ENCODE measurements around the gene RRP15.

RRP15 gene

DNA sequence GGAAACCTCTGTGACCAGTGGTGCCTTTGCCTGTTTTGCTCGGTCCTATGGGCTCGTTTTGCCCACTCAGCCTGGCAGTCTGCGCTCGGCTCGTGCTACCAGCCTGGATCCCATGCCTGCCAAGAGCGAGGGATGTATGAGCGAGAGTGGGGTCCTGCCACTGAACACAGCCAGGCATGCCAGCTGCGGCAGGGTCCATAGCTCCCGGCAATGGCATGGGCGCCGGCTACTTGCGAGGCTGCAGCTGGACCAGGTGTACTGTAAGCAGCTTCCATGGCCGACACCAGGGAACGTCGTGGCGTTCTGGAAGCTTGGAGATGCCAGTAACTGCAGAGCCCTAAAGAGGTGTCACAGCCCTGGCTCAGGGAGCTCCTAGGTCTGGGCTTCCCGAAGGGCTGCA, 37.7 kb downstream of the RRP15 start:
- TF ChIP-seq, protein P1, sequence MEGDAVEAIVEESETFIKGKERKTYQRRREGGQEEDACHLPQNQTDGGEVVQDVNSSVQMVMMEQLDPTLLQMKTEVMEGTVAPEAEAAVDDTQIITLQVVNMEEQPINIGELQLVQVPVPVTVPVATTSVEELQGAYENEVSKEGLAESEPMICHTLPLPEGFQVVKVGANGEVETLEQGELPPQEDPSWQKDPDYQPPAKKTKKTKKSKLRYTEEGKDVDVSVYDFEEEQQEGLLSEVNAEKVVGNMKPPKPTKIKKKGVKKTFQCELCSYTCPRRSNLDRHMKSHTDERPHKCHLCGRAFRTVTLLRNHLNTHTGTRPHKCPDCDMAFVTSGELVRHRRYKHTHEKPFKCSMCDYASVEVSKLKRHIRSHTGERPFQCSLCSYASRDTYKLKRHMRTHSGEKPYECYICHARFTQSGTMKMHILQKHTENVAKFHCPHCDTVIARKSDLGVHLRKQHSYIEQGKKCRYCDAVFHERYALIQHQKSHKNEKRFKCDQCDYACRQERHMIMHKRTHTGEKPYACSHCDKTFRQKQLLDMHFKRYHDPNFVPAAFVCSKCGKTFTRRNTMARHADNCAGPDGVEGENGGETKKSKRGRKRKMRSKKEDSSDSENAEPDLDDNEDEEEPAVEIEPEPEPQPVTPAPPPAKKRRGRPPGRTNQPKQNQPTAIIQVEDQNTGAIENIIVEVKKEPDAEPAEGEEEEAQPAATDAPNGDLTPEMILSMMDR (IDR thresholded peaks at IDR 0.05; ENCODE audit: extremely low read depth, missing control alignments), result no peak
- no peak for DNase-seq (ENCODE audit: low spot score)

DNA sequence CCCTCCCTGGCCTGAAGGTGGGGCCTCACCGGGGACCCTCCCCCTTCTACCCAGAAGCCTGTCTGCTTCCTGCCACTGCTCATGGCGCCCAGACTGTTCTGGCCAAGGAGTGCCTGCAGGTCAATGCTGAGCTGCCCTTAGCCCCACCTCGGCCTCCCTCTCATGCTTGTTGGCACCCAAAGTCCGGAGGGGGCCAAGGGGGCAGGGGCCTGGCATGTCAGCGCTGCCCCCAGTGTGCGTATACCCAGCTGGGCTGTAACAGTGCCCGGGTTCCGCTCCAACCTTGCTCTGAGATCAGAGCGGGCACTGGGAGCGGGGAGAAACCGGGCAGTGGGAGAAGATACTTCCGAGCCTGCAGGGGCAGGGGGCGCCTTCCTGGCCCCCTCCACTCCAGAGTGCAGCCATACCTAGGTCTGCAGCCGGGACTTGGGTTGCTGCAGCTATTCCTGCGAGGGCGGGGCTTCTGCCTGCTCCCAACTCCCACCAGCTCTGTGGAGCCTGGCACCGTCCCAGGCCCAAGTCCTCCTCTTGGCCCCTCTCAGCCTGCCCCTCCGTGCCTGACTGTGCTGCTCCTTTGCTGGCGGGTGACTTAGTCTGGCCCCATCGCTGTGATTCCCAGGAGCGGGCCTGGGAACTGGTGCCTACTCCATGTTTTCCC, 38.6 kb downstream of the RRP15 start:
- DNase-seq (ENCODE audit: low spot score), result no peak
- TF ChIP-seq, protein P1 (IDR thresholded peaks at IDR 0.05; ENCODE audit: extremely low read depth, missing control alignments), result no peak

GRCh38 chr1:218324226-218324580, 39.1 kb downstream of the RRP15 start:
- no peak for DNase-seq (ENCODE audit: low spot score)
- TF ChIP-seq, protein P1 (IDR thresholded peaks at IDR 0.05; ENCODE audit: extremely low read depth, missing control alignments), result no peak

GRCh38 chr1:218328769-218329168, 43.7 kb downstream of the RRP15 start:
- DNase-seq (ENCODE audit: low spot score), result no peak
- TF ChIP-seq, protein P1 (IDR thresholded peaks at IDR 0.05; ENCODE audit: extremely low read depth, missing control alignments), result no peak

DNA sequence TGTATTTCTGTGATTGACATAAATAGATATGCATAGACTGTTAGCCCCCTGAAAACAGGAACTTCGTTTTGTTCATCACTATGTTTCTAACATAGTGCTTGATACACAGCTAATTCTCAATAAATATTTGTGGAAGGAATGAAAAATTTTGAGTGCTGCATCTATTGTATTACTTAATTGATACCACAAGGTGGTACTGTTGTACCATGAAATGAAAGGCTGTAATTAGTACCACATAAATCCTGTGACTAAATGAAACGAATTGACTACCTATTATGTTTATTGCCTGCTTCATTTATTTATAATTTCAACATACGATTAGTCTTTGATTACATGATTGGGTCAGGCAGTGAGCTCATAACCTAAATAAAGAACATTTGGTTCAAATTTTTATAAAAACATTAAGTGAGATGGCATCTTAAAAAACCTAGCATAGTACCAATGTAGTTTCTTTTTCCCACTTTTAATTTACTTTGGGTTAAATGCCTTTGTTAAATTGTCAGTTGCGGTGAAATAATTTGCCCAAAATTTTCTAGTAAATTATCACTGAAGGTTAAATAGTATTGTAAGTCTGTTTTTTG, 45.0 kb downstream of the RRP15 start:
- DNase-seq (ENCODE audit: low spot score), result peak; percentile 54
- TF ChIP-seq, protein P1 (IDR thresholded peaks at IDR 0.05; ENCODE audit: extremely low read depth, missing control alignments), result peak; percentile 23

GRCh38 chr1:218332416-218332815, 47.3 kb downstream of the RRP15 start:
- DNase-seq (ENCODE audit: low spot score), result no peak

DNA sequence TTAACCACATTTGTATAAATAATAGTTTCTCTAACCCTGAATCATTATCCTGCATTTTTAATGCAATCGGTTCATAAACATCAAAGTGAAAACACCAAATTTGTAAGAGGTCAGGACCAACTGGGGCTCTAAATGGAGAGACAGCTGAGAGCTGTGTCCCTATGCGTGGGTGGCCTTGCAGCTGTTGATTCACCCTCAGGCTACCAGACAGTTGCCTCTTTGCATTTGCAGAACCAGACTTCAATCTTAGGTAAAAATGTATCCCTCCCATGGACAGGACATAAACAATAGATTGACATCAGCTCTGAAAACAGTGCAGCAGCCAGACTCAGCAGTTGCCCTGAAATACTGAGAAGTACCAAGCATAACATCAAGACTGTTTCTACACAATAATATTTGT, 51.2 kb downstream of the RRP15 start:
- no peak for DNase-seq (ENCODE audit: low spot score)
- TF ChIP-seq, protein P1 (IDR thresholded peaks at IDR 0.05; ENCODE audit: extremely low read depth, missing control alignments), result no peak

More at GRCh38 chr1:218332416-218332815, 47.3 kb downstream of the RRP15 start:
- TF ChIP-seq, protein P1 (IDR thresholded peaks at IDR 0.05; ENCODE audit: extremely low read depth, missing control alignments), result no peak

Data from GM20000 (cell line).